ENCODE results near the gene DAAM1.

DAAM1 gene

DNA sequence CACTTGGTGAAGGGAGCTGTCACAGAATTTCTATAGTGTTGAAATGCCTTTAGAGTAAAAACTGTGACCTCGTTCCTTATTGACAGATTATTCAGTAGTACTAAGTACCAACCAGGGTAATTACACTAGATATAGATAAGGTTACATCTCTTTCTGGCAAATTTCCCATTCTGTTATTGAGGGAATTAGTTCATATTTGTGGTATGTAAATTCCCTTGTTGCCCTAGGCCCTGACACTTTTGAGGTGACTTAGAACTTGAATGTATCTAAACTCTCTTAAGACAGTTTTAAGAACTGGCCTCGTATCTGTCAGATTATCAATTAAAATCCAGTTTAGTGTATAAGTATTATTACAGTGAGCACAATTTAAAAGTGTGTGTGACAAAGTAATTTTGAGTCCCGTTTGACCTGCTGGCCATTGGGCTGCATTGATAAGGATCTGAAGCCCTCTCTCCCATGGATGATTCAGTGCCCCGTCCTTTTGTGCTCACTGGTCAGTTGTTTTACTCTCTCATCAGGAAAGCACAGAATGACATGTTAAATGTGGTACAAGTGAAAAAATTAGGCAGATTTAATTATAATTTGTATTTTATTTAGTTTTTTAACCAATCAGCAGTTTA, 153.5 kb downstream of the DAAM1 start:
- DNase-seq (ENCODE audit: low read depth, low spot score): no peak

DNA sequence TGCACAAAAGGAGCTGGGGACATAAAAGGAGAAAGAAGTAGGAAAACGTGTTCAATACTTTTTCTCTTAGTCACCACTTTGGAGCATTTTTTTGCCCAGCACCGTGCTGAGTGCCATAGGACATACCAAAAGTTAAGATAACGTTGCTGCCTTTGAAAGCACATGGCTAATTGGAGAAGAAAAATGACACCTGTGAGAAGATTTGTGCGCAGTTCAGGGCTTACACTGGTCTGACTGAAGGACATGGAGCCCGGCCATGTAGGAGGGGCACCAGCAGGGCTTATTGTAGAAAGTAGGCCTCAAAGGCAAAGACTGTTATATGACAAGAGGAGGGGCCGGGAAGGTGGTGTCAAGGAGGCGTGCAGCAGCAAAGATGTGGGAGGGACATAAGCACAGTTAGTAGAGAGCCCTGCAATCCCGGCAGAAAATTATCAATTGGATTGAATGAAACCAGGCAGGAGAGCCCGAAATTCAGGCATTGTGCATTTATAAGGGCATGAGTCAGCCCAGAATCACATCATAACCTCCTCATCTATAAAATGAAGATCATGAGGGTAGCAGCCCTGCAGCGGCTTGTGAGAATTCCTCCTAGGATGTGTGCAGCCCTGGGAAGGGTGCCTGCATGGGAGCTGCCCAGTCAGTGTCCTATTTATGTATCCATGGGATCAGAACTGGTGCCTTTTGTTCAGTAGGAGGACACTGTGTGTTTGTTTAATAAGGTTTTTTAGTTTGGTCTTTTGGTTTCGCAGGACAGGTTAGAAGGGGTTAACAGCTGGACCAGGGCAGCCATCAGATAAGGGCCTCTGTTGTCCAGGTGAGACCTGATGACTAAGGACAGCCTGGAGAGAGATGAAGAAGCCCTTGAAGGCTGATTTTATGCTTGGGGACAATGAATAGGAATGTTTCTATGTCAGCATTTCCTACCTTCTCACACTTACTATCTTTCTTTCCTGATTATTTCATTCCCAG, 154.3 kb downstream of the DAAM1 start:
- no peak for DNase-seq (ENCODE audit: low read depth, low spot score)

DNA sequence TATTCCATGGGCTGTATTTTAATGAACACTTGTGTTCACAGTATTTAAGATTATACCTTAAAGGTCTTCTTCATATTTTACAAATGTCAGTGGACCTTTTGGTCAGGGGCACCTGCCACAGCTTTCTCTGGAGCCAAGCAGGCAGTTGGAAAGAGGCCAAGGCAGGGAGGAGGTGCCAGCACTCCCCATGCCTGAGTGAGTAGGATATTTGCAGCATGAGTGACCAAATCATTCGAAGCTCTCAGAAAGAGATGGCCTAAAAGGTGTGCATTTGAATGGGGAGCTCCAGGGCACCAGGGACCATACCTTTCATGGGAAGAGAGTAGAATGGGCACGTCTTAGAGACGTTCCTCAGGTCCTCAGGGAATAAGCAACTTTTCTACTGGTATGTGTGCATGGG, 155.1 kb downstream of the DAAM1 start:
- no peak for DNase-seq (ENCODE audit: low read depth, low spot score)

- DNase-seq (ENCODE audit: low read depth, low spot score): no peak
Observed at GRCh38 chr14:59344016-59344415, 155.5 kb downstream of the DAAM1 start.

DNA sequence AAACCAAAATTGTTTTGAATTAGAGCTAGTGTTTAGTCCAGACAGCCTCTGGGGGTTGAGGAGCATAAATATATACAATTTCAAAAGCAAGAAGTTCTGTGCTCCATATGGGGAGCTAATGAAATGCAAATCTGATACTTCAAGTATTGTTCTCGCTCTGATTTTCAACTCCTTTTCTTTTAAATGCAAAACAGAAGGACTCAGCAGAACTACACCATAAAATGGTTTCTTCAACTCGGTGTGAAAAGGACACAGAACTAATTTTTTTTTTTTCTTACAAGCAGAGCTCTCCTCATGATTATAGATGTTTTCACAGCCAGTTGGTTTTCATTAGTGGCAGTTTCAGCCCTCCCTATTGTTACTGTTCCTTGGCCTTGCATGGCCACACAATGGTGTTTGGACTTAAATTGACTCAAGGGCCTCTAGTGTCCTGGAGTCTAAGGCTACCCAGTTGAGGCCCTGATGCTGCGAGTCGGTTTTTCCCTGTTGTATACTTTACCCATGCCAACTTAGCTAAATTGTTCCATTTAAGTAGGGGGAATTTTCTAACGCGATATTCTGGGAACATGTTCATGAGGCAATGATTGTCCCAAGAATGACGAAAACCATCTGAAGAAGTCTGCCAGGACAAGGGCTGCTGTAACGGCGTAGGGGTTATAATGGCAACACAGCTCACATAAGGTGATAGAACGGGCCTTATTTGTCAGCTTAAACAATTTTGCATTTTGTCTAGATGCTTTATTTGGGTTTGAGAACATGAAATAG, 156.4 kb downstream of the DAAM1 start:
- no peak for DNase-seq (ENCODE audit: low read depth, low spot score)

- DNase-seq (ENCODE audit: low read depth, low spot score): no peak
Observed at GRCh38 chr14:59346329-59346728, 157.9 kb downstream of the DAAM1 start.

DNA sequence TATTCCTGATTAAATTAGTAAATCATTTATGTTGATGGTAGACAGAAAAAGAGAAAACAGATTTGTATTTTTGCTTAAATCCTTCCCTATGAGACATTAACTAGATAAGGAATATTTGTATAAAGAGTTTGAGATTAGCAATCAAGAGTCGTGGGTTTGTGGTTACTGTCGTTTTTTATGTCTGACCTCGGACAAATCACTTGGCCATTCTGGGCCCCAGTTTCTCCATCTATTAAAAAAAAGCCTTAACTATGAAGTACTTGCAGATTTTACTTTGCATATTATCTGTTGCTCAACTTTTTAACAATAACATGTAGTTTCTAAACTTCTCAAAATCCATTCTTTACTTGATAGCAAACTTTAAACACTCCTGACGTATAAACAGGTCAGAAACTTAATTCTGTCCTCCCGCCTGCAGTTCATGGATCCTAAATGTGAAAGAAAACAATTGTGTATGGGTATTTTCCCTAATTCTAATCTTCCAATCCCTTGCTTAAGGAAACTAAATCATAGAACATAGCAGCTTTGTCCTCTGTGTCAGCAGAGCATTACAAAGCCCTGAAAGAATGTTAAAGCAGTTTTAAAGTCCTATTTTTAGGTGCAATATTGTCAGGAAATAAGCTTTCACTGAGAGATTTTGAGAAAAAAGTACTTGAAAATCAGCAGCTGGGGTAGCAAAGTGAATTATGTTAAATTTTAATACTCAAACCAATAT, 158.5 kb downstream of the DAAM1 start:
- DNase-seq (ENCODE audit: low read depth, low spot score): no peak

DNA sequence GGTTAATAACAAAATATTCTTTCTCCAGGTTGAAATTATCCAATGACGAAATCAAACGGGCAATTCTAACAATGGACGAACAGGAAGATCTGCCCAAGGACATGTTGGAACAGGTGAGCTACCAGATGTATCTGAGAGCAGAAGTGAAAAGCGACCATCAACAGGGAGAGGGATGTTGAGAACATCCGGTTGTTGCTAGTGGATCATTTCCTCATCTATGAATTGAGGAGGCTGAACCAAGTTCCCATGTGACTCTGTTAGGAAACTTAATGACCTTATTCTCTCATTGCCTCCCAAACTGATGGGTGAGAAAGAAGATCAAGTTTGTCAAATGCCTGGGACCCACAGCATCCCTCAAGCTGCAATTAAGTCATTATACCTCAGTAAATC, 159.0 kb downstream of the DAAM1 start:
- DNase-seq (ENCODE audit: low read depth, low spot score): no peak

DNA sequence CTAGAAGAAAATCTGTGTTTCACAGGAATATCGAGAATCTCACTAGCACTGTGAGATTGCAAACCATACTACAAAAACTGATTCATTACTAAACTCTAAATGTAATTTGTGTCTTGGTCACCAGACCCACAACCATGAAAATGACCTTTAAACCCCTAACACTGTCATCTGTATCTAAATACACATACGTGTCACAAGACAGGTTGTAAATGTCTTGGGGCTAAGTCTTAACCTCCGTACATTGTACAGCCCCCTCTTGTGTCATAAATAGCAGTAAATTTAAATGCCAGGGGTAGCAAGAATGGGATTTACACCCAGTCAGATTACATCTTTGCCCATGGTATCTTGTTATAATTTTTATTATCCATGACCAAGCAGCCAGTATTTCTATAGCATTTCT, 159.4 kb downstream of the DAAM1 start:
- DNase-seq (ENCODE audit: low read depth, low spot score): no peak

GRCh38 chr14:59349258-59349701, 160.8 kb downstream of the DAAM1 start:
- DNase-seq (ENCODE audit: low read depth, low spot score): no peak

- DNase-seq (ENCODE audit: low read depth, low spot score): no peak
Observed at GRCh38 chr14:59352961-59353360, 164.5 kb downstream of the DAAM1 start.

GRCh38 chr14:59354666-59355065, 166.2 kb downstream of the DAAM1 start:
- DNase-seq (ENCODE audit: low read depth, low spot score): no peak

GRCh38 chr14:59355091-59355490, 166.6 kb downstream of the DAAM1 start:
- no peak for DNase-seq (ENCODE audit: low read depth, low spot score)

DNA sequence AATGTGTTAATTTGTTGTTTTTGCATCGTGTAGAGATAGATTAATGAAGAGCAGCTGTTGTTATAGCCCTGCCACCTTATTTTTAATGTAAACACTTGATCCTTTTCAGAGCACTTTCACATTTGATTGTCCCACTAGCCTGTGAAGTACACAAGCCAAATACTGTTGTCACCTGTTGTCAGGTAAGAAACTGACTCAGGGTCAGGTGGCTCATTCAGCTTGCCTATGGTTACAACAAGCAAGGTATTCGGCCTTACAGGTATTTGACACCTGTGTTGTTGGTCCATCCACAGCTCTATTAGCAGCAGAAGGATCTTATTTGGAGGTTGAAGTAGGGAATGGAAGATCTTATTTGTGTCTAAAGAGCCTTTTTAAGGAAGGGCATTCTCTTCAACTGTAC, 167.8 kb downstream of the DAAM1 start:
- DNase-seq (ENCODE audit: low read depth, low spot score): no peak

GRCh38 chr14:59356767-59357166, 168.3 kb downstream of the DAAM1 start:
- DNase-seq (ENCODE audit: low read depth, low spot score): no peak

- no peak for DNase-seq (ENCODE audit: low read depth, low spot score)
Observed at GRCh38 chr14:59358102-59358501, 169.6 kb downstream of the DAAM1 start.

- DNase-seq (ENCODE audit: low read depth, low spot score): no peak
Observed at GRCh38 chr14:59358784-59359183, 170.3 kb downstream of the DAAM1 start.

DNA sequence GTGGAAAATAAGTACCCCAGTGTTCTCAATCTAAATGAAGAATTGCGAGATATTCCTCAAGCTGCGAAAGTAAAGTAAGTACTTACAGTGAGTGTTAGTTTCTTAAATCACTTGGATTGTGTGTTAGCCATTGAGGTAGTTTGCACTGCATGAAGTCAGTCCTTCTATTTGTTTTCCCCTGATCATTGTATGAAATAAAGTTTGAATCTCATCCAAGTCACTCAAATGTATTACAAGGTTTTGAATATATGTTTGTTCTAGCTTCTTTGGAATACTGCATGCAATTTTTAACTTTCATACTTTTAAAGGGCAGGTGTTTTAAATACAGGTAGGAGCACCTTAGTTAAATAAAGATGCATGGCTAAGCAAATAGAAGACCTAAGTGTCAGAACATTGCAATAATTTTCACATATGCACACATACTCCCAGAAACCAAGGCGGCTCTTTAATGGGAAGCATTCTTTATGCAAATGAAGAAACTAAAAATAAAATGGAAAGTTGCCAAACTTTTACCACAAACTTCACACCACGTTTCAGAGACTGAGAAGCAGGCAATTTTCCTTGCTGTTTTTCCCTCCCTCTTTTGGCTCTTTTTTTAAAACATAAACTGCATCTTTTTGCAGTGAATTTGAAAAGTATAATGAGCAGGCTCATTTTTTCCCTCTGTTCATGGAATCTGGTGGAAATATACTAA, 171.1 kb downstream of the DAAM1 start:
- no peak for DNase-seq (ENCODE audit: low read depth, low spot score)

DNA sequence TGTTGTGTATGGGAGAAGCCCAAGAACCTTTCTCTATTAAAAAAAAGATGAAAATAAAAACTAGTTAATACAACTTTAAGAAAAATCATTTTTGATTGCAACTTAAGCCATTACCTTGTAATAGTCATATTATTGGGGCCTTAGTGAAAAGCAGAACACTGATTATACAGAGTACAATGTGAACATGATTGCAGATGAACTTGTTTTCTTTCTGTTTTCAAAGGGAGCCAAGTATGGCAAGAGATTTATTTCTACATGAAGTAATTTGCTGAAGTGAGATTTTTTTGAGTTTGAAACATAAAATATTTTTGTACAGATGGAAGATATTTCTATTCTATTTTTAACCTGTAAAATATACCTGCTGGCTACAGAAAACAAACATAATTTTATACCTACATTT, 171.8 kb downstream of the DAAM1 start:
- no peak for DNase-seq (ENCODE audit: low read depth, low spot score)

DNA sequence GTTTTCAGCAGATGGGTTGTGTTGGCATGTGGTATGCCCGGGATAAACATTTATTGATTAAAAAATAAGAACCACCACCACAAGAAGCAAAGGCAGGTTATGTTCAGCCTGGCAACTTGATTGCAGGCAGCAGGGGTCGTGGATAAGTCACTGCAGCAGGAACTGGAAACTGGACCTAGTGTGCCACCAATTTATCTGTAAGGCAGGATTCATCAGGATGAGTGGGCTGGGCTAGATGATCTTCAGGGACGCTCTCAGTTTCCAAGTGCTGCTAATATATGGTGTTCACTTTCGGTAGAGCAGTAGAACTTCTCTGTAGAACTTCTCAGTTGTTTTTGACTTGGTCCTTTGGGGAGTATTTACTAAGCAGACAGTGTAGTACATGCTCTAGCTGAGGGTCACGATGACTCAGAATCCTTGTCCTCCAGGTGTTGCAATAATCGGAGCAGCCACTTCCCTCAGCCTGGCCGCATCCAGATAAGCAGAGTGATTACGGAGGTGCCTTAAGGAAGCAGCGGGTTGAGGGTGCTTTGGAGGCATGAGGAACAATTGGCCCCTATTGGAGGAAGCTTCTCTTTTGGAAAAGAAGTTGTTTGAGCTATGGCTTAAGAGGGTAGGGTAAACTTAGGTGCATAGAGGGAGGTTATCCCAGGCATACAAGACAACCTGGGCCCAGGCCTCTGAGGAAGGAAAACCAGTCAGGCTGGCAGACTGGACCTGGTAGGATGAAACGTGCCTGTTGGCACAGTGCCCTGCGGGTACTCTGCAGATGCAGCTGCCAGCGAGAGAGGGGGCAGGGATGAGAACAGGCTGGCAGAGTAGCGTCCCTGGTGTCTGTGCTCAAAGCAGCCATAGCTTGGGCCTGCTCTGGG, 172.7 kb downstream of the DAAM1 start:
- DNase-seq (ENCODE audit: low read depth, low spot score): no peak
